Erythroblast (primary cell): ENCODE measurements around the gene PAPSS2.

ENCODE experiments used
- GATA1 ChIP-seq: IDR thresholded peaks from 2 replicates; pipeline ENCODE4 v1.6.1; 2011; ENCODE audit warnings: low read depth, mild to moderate bottlenecking, control low read depth, low read length, moderate library complexity
- POLR2A ChIP-seq: IDR thresholded peaks from 2 replicates; pipeline ENCODE4 v1.6.1; 2011; ENCODE audit warnings: mild to moderate bottlenecking, low read length

- TF ChIP-seq POLR2A = no peak
- no peak for TF ChIP-seq GATA1
These were observed 19.6 kb upstream of the PAPSS2 start for GRCh38 chr10:87640043-87640442.
